ENCODE data around the gene AGAP3.

The AGAP3 gene

DNA sequence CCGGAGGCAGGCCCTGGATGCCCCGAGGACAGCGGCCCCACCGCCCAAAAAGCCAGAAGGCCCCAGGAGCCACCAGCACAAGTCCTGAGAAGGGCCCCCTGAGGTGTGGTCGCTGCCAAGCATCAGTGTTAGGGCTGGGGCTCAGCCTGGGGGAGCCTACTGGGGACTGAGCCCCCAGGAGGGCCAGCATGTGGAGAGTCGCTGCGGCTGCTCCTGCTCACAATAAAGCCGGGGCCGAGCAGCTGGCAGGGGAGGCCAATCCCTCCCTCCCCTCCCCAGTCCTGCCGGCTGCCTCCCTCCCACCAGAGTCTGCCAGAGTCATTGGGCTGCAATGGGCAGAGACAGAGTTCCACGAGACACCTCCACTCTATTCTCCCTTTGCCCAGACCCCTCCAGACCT lies 41.0 kb upstream of the AGAP3 start:
- DNase-seq (ENCODE audit: low read depth), result no peak
- H3K4me3 ChIP-seq (ENCODE audit: control insufficient read depth, low read depth, low read length), result no peak overlapping the region
- TF ChIP-seq, protein P1, sequence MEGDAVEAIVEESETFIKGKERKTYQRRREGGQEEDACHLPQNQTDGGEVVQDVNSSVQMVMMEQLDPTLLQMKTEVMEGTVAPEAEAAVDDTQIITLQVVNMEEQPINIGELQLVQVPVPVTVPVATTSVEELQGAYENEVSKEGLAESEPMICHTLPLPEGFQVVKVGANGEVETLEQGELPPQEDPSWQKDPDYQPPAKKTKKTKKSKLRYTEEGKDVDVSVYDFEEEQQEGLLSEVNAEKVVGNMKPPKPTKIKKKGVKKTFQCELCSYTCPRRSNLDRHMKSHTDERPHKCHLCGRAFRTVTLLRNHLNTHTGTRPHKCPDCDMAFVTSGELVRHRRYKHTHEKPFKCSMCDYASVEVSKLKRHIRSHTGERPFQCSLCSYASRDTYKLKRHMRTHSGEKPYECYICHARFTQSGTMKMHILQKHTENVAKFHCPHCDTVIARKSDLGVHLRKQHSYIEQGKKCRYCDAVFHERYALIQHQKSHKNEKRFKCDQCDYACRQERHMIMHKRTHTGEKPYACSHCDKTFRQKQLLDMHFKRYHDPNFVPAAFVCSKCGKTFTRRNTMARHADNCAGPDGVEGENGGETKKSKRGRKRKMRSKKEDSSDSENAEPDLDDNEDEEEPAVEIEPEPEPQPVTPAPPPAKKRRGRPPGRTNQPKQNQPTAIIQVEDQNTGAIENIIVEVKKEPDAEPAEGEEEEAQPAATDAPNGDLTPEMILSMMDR (conservative IDR thresholded peaks at IDR 0.05; ENCODE audit: control insufficient read depth, insufficient read depth, low read depth, low read length), result no peak

DNA sequence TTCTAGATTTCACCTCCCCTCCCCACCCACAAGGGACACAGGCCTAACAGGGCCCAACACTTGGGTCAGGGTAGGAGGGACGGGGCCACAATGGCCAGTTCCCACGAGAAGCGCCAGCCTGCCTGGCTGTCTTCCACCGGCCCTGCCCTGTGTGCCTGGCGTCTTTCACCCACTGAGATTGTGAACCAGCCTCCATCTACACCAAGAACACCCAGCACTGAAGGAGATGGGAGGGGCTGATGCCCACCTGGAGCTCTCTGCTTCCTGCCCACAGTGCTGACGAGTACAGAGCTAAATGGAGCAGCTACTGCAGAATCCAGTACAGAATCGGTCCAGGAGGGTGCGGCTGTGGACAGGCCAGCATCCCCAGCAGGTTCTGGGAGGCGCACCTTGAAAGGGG lies 40.3 kb upstream of the AGAP3 start:
- no peak overlapping the region for H3K4me3 ChIP-seq (ENCODE audit: control insufficient read depth, low read depth, low read length)
- TF ChIP-seq, protein P1 (conservative IDR thresholded peaks at IDR 0.05; ENCODE audit: control insufficient read depth, insufficient read depth, low read depth, low read length), result no peak
- no peak for DNase-seq (ENCODE audit: low read depth)

DNA sequence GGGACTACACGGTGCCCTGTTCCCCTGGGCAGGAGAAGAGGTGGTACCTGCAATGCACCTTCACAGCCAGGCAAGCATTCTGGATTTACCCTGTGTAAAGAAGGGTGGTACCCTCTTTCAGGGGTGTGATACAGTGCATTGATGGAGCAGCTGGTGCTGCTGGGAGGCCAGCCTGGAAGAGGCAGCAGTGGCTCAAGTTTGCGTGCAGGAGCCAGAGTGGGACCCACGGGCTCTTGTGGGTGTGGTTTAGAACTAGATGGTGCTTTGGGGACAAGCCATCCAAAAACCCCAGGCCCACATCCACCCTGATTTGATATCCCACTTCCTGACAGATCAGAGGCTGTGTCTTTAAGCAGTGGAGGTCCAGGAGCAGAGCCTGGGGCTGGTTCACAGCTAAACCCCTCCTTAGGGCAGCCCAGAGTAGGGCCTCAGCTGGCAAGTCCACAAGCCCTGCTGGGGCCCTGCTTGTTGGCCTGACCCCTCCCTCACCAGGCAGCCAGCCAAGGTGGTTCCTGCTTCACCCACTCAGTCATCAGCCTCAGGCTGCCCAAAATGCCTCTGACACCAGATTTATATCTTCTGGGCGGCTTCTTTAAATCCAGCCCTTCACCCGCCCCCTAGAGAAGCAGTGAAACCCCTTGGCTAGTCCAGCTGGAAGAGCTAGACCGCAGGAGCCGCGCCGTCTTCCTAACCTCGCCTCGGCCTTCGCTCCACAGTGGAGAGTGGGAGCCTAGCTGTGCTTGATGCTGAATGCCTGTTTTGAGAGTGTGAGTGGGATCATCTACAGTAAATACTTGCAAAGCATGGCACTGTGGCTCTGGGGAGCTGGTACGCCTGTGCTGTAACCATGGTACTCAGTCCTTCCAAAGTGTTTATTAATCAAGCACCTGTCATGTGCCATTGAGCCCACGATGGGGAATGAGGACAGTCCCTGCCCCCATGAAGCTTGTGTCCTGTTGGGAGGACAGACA lies 39.4 kb upstream of the AGAP3 start:
- peak; percentile 74 for DNase-seq (ENCODE audit: low read depth)
- TF ChIP-seq, protein P1 (conservative IDR thresholded peaks at IDR 0.05; ENCODE audit: control insufficient read depth, insufficient read depth, low read depth, low read length), result no peak
- H3K4me3 ChIP-seq (ENCODE audit: control insufficient read depth, low read depth, low read length), result no peak overlapping the region

DNA sequence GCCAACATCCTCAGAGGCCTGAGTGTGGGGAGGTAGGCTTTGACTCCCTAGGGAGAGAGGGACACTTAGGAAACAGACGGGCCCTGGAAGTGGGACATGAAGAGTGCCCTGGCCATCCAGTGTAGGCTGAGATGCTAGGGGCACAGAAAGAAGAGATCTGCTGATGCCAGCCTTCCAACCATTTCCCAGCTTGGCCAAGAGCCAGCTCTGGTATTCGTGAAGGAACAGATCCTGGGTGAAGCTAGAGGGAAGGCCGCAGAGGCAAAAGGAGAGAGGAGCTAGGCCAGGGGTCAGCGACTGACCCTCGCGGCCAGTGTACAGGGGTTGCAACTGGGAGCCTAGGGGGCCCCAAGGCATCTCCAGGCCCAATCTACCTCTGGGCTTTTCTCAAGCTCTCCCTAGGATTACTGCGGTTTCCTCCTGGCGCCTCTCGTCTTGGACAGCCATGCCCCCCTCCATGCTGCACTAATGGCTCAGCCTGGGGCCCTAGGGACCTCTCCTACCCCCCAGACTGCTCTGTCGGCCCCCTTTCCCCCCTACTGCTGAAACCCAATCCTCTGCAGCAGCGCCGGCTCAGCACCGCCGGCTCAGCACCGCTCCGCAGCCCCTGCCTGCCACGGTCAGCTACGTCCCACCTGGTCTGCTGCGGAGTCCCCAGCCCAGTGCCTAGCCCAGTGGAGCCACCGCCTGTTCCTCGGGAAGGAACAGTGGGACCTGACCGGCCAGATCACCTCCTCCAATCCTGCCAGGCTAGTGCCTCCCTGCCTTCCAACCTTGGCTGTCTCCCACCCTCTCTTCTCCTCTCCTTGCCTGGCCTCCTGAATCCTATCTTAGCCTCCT lies 38.1 kb upstream of the AGAP3 start, which contains the start of gene ASIC3:
ASIC3 (plus strand) TSS at position 556 of the 840 bp plus-strand sequence. CDS start 355 bp downstream, outside the sequence.
- TF ChIP-seq, protein P1 (conservative IDR thresholded peaks at IDR 0.05; ENCODE audit: control insufficient read depth, insufficient read depth, low read depth, low read length), result no peak
- no peak within 1 kb of the TSS for H3K4me3 ChIP-seq (ENCODE audit: control insufficient read depth, low read depth, low read length)
- no peak for DNase-seq (ENCODE audit: low read depth)

DNA sequence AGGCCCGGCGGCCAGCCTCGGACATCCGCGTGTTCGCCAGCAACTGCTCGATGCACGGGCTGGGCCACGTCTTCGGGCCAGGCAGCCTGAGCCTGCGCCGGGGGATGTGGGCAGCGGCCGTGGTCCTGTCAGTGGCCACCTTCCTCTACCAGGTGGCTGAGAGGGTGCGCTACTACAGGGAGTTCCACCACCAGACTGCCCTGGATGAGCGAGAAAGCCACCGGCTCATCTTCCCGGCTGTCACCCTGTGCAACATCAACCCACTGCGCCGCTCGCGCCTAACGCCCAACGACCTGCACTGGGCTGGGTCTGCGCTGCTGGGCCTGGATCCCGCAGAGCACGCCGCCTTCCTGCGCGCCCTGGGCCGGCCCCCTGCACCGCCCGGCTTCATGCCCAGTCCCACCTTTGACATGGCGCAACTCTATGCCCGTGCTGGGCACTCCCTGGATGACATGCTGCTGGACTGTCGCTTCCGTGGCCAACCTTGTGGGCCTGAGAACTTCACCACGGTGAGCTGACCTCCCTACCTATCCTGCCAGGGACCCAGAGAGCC lies 37.3 kb upstream of the AGAP3 start:
- TF ChIP-seq, protein P1 (conservative IDR thresholded peaks at IDR 0.05; ENCODE audit: control insufficient read depth, insufficient read depth, low read depth, low read length), result no peak
- DNase-seq (ENCODE audit: low read depth), result no peak
- no peak overlapping the region for H3K4me3 ChIP-seq (ENCODE audit: control insufficient read depth, low read depth, low read length)

DNA sequence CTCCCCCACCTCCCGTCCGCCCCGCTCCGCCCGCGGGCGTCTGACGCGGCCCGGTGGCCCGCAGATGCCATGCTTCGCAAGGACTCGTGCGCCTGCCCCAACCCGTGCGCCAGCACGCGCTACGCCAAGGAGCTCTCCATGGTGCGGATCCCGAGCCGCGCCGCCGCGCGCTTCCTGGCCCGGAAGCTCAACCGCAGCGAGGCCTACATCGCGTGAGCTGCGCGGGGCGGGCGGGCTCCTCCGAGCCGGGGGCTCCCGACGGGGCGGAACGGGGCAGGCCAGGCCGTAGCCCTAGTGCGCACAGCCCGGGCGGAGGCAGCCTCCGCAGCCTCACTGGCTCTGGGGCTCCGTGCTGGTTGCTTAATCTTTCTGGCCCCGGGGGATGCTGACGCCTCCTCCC lies 35.2 kb upstream of the AGAP3 start:
- TF ChIP-seq, protein P1 (conservative IDR thresholded peaks at IDR 0.05; ENCODE audit: control insufficient read depth, insufficient read depth, low read depth, low read length), result no peak
- no peak overlapping the region for H3K4me3 ChIP-seq (ENCODE audit: control insufficient read depth, low read depth, low read length)
- peak; percentile 61 for DNase-seq (ENCODE audit: low read depth)
